ENCODE data around the gene KANSL1.

Gene KANSL1

GRCh38 chr17:46191322-46192188 lies 1.7 kb downstream of the KANSL1 start:
- TF ChIP-seq TAF1 (IDR thresholded peaks at IDR 0.05; ENCODE audit: borderline replicate concordance, insufficient read depth, low read length) = peak; percentile 64; the same call in 1 of the 2 replicates
- TF ChIP-seq FOXP2 (optimal IDR thresholded peaks at IDR 0.05; ENCODE audit: borderline replicate concordance, extremely low read depth, extremely low read length, insufficient read depth) = no peak
- TF ChIP-seq POLR2AphosphoS5 (IDR thresholded peaks at IDR 0.05; ENCODE audit: low read depth, low read length) = peak; percentile 25; the same call in 1 of the 2 replicates
- 0 out of 4 replicates have a peak, but pooled peaks of 1 of the 2 experiments have one; percentile 49 for TF ChIP-seq REST (IDR thresholded peaks at IDR 0.05; ENCODE audit: insufficient read depth in 1 of 2, low read depth in 2 of 2, low read length in 2 of 2)
- peak; percentile 100 for TF ChIP-seq SIN3A (IDR thresholded peaks at IDR 0.05; ENCODE audit: borderline replicate concordance, insufficient read depth, low read length)

- TF ChIP-seq TAF1 (IDR thresholded peaks at IDR 0.05; ENCODE audit: borderline replicate concordance, insufficient read depth, low read length) (no peak), FOXP2 (optimal IDR thresholded peaks at IDR 0.05; ENCODE audit: borderline replicate concordance, extremely low read depth, extremely low read length, insufficient read depth) (no peak), POLR2AphosphoS5 (IDR thresholded peaks at IDR 0.05; ENCODE audit: low read depth, low read length) (no peak), REST (IDR thresholded peaks at IDR 0.05; ENCODE audit: insufficient read depth in 1 of 2, low read depth in 2 of 2, low read length in 2 of 2) (no peak)
These were observed 2.5 kb downstream of the KANSL1 start for GRCh38 chr17:46190763-46191162.

GRCh38 chr17:46184696-46185095 lies 8.5 kb downstream of the KANSL1 start:
- TF ChIP-seq REST (IDR thresholded peaks at IDR 0.05; ENCODE audit: insufficient read depth in 1 of 2, low read depth in 2 of 2, low read length in 2 of 2) = no peak
- no peak for TF ChIP-seq TAF1 (IDR thresholded peaks at IDR 0.05; ENCODE audit: borderline replicate concordance, insufficient read depth, low read length)
- TF ChIP-seq SIN3A (IDR thresholded peaks at IDR 0.05; ENCODE audit: borderline replicate concordance, insufficient read depth, low read length) = no peak
- TF ChIP-seq POLR2AphosphoS5 (IDR thresholded peaks at IDR 0.05; ENCODE audit: low read depth, low read length) = no peak
- no peak for TF ChIP-seq FOXP2 (optimal IDR thresholded peaks at IDR 0.05; ENCODE audit: borderline replicate concordance, extremely low read depth, extremely low read length, insufficient read depth)

- TF ChIP-seq REST (IDR thresholded peaks at IDR 0.05; ENCODE audit: insufficient read depth in 1 of 2, low read depth in 2 of 2, low read length in 2 of 2) (no peak), POLR2AphosphoS5 (IDR thresholded peaks at IDR 0.05; ENCODE audit: low read depth, low read length) (no peak), SIN3A (IDR thresholded peaks at IDR 0.05; ENCODE audit: borderline replicate concordance, insufficient read depth, low read length) (no peak), TAF1 (IDR thresholded peaks at IDR 0.05; ENCODE audit: borderline replicate concordance, insufficient read depth, low read length) (no peak), FOXP2 (optimal IDR thresholded peaks at IDR 0.05; ENCODE audit: borderline replicate concordance, extremely low read depth, extremely low read length, insufficient read depth) (no peak)
These were observed 10.3 kb downstream of the KANSL1 start for GRCh38 chr17:46182961-46183360.
